H9 (cell line): ENCODE data around the gene TMPRSS6. TPM values are rescaled to one million over a fixed set of nuclear protein-coding genes. Genes with fewer than 3 reads are reported as not detected.

Experiments
- DNase-seq: peaks from one replicate; pipeline ENCODE4 v3.0.0-alpha.2; 2017
- H2AFZ ChIP-seq: one replicate; pipeline ENCODE4 v1.6.1; 2013; ENCODE audit warnings: mild to moderate bottlenecking, low read length, control low read depth, moderate library complexity
- H2AK5ac ChIP-seq: 2 replicates; pipeline ENCODE4 v1.6.1; 2013; ENCODE audit warnings: low read length, control low read depth, mixed read lengths; ENCODE audit not compliant: insufficient read length
- H2BK120ac ChIP-seq: one replicate; pipeline ENCODE4 v1.6.1; 2013; ENCODE audit warnings: low read depth, mild to moderate bottlenecking, low read length, control low read depth, inconsistent platforms; ENCODE audit not compliant: poor library complexity, severe bottlenecking
- H2BK12ac ChIP-seq: 2 replicates; pipeline ENCODE4 v1.6.1; 2013; ENCODE audit warnings: low read length, control low read depth, mixed read lengths, low read depth; ENCODE audit not compliant: insufficient read length
- H2BK15ac ChIP-seq: 2 replicates; pipeline ENCODE4 v1.6.1; 2013; ENCODE audit warnings: low read depth, low read length, control low read depth
- H2BK20ac ChIP-seq: one replicate; pipeline ENCODE4 v1.6.1; 2013; ENCODE audit warnings: low read depth, mild to moderate bottlenecking, low read length, control low read depth, inconsistent platforms; ENCODE audit not compliant: poor library complexity, severe bottlenecking
- H2BK5ac ChIP-seq: 2 replicates; pipeline ENCODE4 v1.6.1; 2013; ENCODE audit warnings: low read length, control low read depth, mixed read lengths; ENCODE audit not compliant: insufficient read length
- H3K14ac ChIP-seq: 2 replicates; pipeline ENCODE4 v1.6.1; 2013; ENCODE audit warnings: low read length, control low read depth; ENCODE audit not compliant: insufficient read depth
- H3K18ac ChIP-seq: 2 replicates; pipeline ENCODE4 v1.6.1; 2013; ENCODE audit warnings: low read depth, mild to moderate bottlenecking, mixed read lengths, low read length, control low read depth; ENCODE audit not compliant: insufficient read length
- H3K23ac ChIP-seq: 2 replicates; pipeline ENCODE4 v1.6.1; 2013; ENCODE audit warnings: low read length, control low read depth, mixed read lengths, low read depth; ENCODE audit not compliant: insufficient read length
- H3K23me2 ChIP-seq: 2 replicates; pipeline ENCODE4 v1.6.1; 2013; ENCODE audit warnings: low read depth, mild to moderate bottlenecking, mixed read lengths, low read length, control low read depth; ENCODE audit not compliant: insufficient read length, poor library complexity, severe bottlenecking
- H3K27ac ChIP-seq: 2 replicates; pipeline ENCODE4 v1.5.1; 2013; ENCODE audit warnings: low read length, control low read depth, mixed read lengths, low read depth; ENCODE audit not compliant: insufficient read length
- H3K27me3 ChIP-seq: 2 replicates; pipeline ENCODE4 v1.6.1; 2013; ENCODE audit warnings: low read length, control low read depth, inconsistent platforms; ENCODE audit not compliant: insufficient read depth
- H3K4ac ChIP-seq: 2 replicates; pipeline ENCODE4 v1.6.1; 2013; ENCODE audit warnings: low read depth, mild to moderate bottlenecking, control low read depth, inconsistent platforms, low read length, moderate library complexity
- H3K4me1 ChIP-seq: 2 replicates; pipeline ENCODE4 v1.6.1; 2013; ENCODE audit warnings: low read length, control low read depth, inconsistent platforms; ENCODE audit not compliant: insufficient read depth
- H3K4me2 ChIP-seq: 2 replicates; pipeline ENCODE4 v1.6.1; 2013; ENCODE audit warnings: low read length, control low read depth, mixed read lengths; ENCODE audit not compliant: insufficient read length, insufficient read depth
- H3K56ac ChIP-seq: 2 replicates; pipeline ENCODE4 v1.6.1; 2013; ENCODE audit warnings: low read depth, mild to moderate bottlenecking, mixed read lengths, low read length, control low read depth; ENCODE audit not compliant: insufficient read length
- H3K79me1 ChIP-seq: 2 replicates; pipeline ENCODE4 v1.6.1; 2013; ENCODE audit warnings: low read depth, mild to moderate bottlenecking, moderate library complexity, low read length, control low read depth, inconsistent platforms; ENCODE audit not compliant: insufficient read depth, poor library complexity, severe bottlenecking
- H3K79me2 ChIP-seq: 2 replicates; pipeline ENCODE4 v1.6.1; 2013; ENCODE audit warnings: low read length, control low read depth, inconsistent platforms; ENCODE audit not compliant: insufficient read depth
- H3K9ac ChIP-seq: 2 replicates; pipeline ENCODE4 v1.6.1; 2013; ENCODE audit warnings: low read length, control low read depth, mixed read lengths; ENCODE audit not compliant: insufficient read length; ENCODE audit errors: extremely low read depth
- H3K9me3 ChIP-seq: one replicate; pipeline ENCODE4 v1.6.1; 2013; ENCODE audit warnings: low read depth, low read length, inconsistent platforms; ENCODE audit not compliant: control insufficient read depth
- H3T11ph ChIP-seq: one replicate; pipeline ENCODE4 v1.6.1; 2013; ENCODE audit warnings: mild to moderate bottlenecking, low read length, control low read depth, inconsistent platforms
- H4K20me1 ChIP-seq: one replicate; pipeline ENCODE4 v1.6.1; 2013; ENCODE audit not compliant: control insufficient read depth, insufficient read length, insufficient read depth
- H4K5ac ChIP-seq: 2 replicates; pipeline ENCODE4 v1.6.1; 2013; ENCODE audit warnings: low read depth, mild to moderate bottlenecking, mixed read lengths, low read length, control low read depth; ENCODE audit not compliant: insufficient read length
- H4K8ac ChIP-seq: replicated peaks from 2 replicates; pipeline ENCODE4 v1.6.1; 2013; ENCODE audit warnings: low read length, control low read depth, mixed read lengths, low read depth; ENCODE audit not compliant: insufficient read length
- H4K91ac ChIP-seq: 2 replicates; pipeline ENCODE4 v1.6.1; 2013; ENCODE audit warnings: low read depth, mild to moderate bottlenecking, moderate library complexity, mixed read lengths, low read length, control low read depth; ENCODE audit not compliant: insufficient read length
- H3K27ac Mint-ChIP-seq, 3 experiments: 2 replicates in 2 of 3; 3 replicates in 1 of 3; pipeline ENCODE4 v1.8.0; 2020 to 2021; ENCODE audit warnings: mixed read lengths in 3 of 3, mild to moderate bottlenecking in 1 of 3, moderate library complexity in 1 of 3
- H3K27me3 Mint-ChIP-seq: 2 replicates; pipeline ENCODE4 v1.8.0; 2021; ENCODE audit warnings: low read depth, mild to moderate bottlenecking, moderate library complexity, mixed read lengths
- H3K36me3 Mint-ChIP-seq, 3 experiments: 2 replicates in 2 of 3; 3 replicates in 1 of 3; pipeline ENCODE4 v1.8.0; 2020 to 2021; ENCODE audit warnings: low read depth in 3 of 3, mixed read lengths in 3 of 3; ENCODE audit not compliant: insufficient read depth in 1 of 3
- H3K4me1 Mint-ChIP-seq, 2 experiments: 2 replicates each; pipeline ENCODE4 v1.8.0; 2020; ENCODE audit warnings: mixed read lengths in 2 of 2
- H3K4me3 Mint-ChIP-seq, 2 experiments: 2 replicates in 1 of 2; 3 replicates in 1 of 2; pipeline ENCODE4 v1.8.0; 2020 to 2021; ENCODE audit warnings: mild to moderate bottlenecking in 2 of 2, mixed read lengths in 2 of 2, moderate library complexity in 1 of 2
- H3K9me3 Mint-ChIP-seq, 2 experiments: 2 replicates in 1 of 2; 3 replicates in 1 of 2; pipeline ENCODE4 v1.8.0; 2020; ENCODE audit warnings: mild to moderate bottlenecking in 2 of 2, mixed read lengths in 2 of 2, moderate library complexity in 1 of 2
- CTCF ChIP-seq: fragments of 200-600 bp; sonication (generic); conservative IDR thresholded peaks from 3 replicates; pipeline ENCODE4 v1.8.0; 2021; ENCODE audit warnings: antibody characterized with exemption, mild to moderate bottlenecking
- WGBS: extraction: QIAGEN DNeasy Blood & Tissue Kit; methylation state at CpG from one replicate; pipeline ENCODE4 v1.1.7; 2013; ENCODE audit warnings: missing lambda C conversion rate, low lambda C conversion rate, mixed read lengths; ENCODE audit not compliant: insufficient read length; ENCODE audit errors: extremely low coverage; 5-methylcytosine and 5-hydroxymethylcytosine counted together
- total RNA-seq: library from RNA; stranded (reverse); gene quantifications from 2 replicates; pipeline ENCODE4 v1.2.1, GENCODE V29; 2021

TMPRSS6 gene
- total RNA-seq, 1 experiment from 2014 or later, result not detected

DNA sequence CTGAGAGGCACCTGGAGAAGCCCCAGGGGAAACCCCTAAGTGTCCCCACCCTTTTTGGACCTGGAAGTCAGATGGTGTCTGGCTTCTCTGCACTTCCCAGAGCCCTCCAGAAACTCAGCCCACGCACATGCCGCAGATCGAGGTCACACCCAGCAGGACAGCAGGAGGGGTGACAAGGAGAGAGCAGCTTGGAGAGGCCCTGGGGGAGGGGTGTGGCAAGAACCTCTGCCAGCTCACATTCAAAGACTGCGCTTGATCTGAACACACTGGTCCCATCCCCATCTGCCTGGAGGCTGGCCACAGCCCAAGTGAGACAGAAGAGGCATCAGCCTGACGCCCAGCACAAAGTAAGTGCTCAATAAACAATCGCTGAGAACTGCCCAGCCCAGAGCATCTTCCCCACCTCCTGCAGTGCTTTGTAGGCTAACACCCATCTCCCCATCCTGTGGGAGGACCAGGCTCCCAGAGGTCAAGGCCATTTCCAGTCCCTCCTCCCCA, 21.4 kb downstream of the TMPRSS6 start:
- Histone ChIP-seq H3K27me3 (no peaks in the 10 kb centered on the region), H3K27ac (no peak overlapping the region), H3K9me3 (no peaks in the 10 kb centered on the region), H3K18ac (no peak overlapping the region), H3K56ac (no peak overlapping the region), H3K4ac (no peak overlapping the region), H2BK5ac (no peak overlapping the region), H2BK12ac (no peak overlapping the region), H2BK120ac (no peak overlapping the region), H3K79me1 (no peaks in the 10 kb centered on the region), H3K23me2 (no peaks in the 10 kb centered on the region), H4K5ac (no peak overlapping the region), H2BK20ac (no peak overlapping the region), H3K9ac (no peak overlapping the region), H4K20me1 (no peaks in the 10 kb centered on the region), H2AFZ (no peak overlapping the region), H3T11ph (no peak overlapping the region), H3K79me2 (no peaks in the 10 kb centered on the region), H4K8ac (no peak overlapping the region), H2AK5ac (no peak overlapping the region), H3K4me1 (no peaks in the 10 kb centered on the region), H3K23ac (no peak overlapping the region), H2BK15ac (no peak overlapping the region), H3K14ac (no peak overlapping the region), H4K91ac (no peak overlapping the region), H3K4me2 (no peak overlapping the region)
- no peak overlapping the region for H3K4me3 Mint-ChIP-seq
- peaks cover 10 to 19% of the 10 kb centered on the region in 2 experiments for H3K4me1 Mint-ChIP-seq
- no CpG with 5 or more reads among the region's 6 CpGs for WGBS
- no peaks in the 10 kb centered on the region for H3K9me3 Mint-ChIP-seq
- H3K36me3 Mint-ChIP-seq, result no peaks in the 10 kb centered on the region
- no peak for TF ChIP-seq CTCF
- no peak overlapping the region for H3K27ac Mint-ChIP-seq
- no peak for DNase-seq
- peaks cover 60% of the 10 kb centered on the region for H3K27me3 Mint-ChIP-seq
